ENCODE results near the gene LRP8. TPM values are rescaled to one million over a fixed set of nuclear protein-coding genes. Genes with fewer than 3 reads are reported as not detected.
A peak's percentile ranks its signal among the peaks of the same experiment; 100 is the strongest.

Gene LRP8
- total and polyA plus RNA-seq, 7 experiments from 2014 or later, result 0.64 to 45.8 (median 4.7) TPM

GRCh38 chr1:53246261-53247134 is 81.4 kb downstream of the LRP8 start:
- Mint-ChIP-seq H3K4me3 (no peak overlapping the region), H3K4me1 (peaks cover 0 to 1% (median 0%) of the 10 kb centered on the region in 7 donors), H3K9me3 (no peaks in the 10 kb centered on the region), H3K27ac (no peak overlapping the region), H3K27me3 (no peaks in the 10 kb centered on the region), H3K36me3 (peaks cover 0 to 23% (median 8%) of the 10 kb centered on the region in 5 donors)
- no peak for DNase-seq
- peaks cover 0 to 5% (median 0%) of the 10 kb centered on the region in 3 experiments for H3K36me3 ChIP-seq (ENCODE audit: control insufficient read depth in 2 of 3, insufficient read depth in 3 of 3, low read length in 3 of 3)
- intact Hi-C loops (cut with micrococcal nuclease), result no loop called here
- ATAC-seq, result no peak
- no peak overlapping the region for H3K4me3 ChIP-seq (ENCODE audit: low read length)
- H3K9me3 ChIP-seq (ENCODE audit: control insufficient read depth in 2 of 3, low read length in 3 of 3), result no peaks in the 10 kb centered on the region
- H3K4me1 ChIP-seq (ENCODE audit: control insufficient read depth in 2 of 2, insufficient read depth in 2 of 2, low read length in 2 of 2), result no peaks in the 10 kb centered on the region
- ChIA-PET CTCF (no interaction called here), POLR2A (no interaction called here)
- no peak overlapping the region for H3K27ac ChIP-seq (ENCODE audit: low read depth, low read length)
- no peaks in the 10 kb centered on the region for H3K27me3 ChIP-seq (ENCODE audit: control insufficient read depth in 2 of 2, insufficient read depth in 2 of 2, low read length in 2 of 2)

- H3K4me1 Mint-ChIP-seq, result peaks cover 0 to 2% (median 1%) of the 10 kb centered on the region in 7 donors
- DNase-seq (no peak), ATAC-seq (no peak)
- H3K36me3 ChIP-seq (ENCODE audit: control insufficient read depth in 2 of 3, insufficient read depth in 3 of 3, low read length in 3 of 3), result no peaks in the 10 kb centered on the region
- intact Hi-C loops (cut with micrococcal nuclease), result no loop called here
- H3K36me3 Mint-ChIP-seq, result peaks cover 0 to 5% (median 0%) of the 10 kb centered on the region in 5 donors
- H3K4me1 ChIP-seq (ENCODE audit: control insufficient read depth in 2 of 2, insufficient read depth in 2 of 2, low read length in 2 of 2), result peaks cover 0 to 2% of the 10 kb centered on the region in 2 donors
- no peaks in the 10 kb centered on the region for H3K27me3 ChIP-seq (ENCODE audit: control insufficient read depth in 2 of 2, insufficient read depth in 2 of 2, low read length in 2 of 2)
- H3K4me3 Mint-ChIP-seq, result no peak overlapping the region
- no peak overlapping the region for H3K4me3 ChIP-seq (ENCODE audit: low read length)
- POLR2A ChIA-PET, result interaction anchor here (0.7 kb wide), 1 partner anchor 1979 kb away, joined by 3 read pairs; no protein-coding TSS in a partner anchor
- H3K27me3 Mint-ChIP-seq, result no peaks in the 10 kb centered on the region
- CTCF ChIA-PET, result no interaction called here
- H3K9me3 Mint-ChIP-seq, result no peaks in the 10 kb centered on the region
- H3K27ac ChIP-seq (ENCODE audit: low read depth, low read length), result no peak overlapping the region
- no peaks in the 10 kb centered on the region for H3K9me3 ChIP-seq (ENCODE audit: control insufficient read depth in 2 of 3, low read length in 3 of 3)
- no peak overlapping the region for H3K27ac Mint-ChIP-seq
Observed at GRCh38 chr1:53244141-53244540, 83.7 kb downstream of the LRP8 start.

- Mint-ChIP-seq H3K27me3 (peaks cover 0 to 2% (median 0%) of the 10 kb centered on the region in 5 donors), H3K4me3 (no peak overlapping the region), H3K9me3 (peaks cover 0 to 5% (median 0%) of the 10 kb centered on the region in 11 donors), H3K27ac (no peak overlapping the region), H3K4me1 (peaks cover 7 to 19% (median 18%) of the 10 kb centered on the region in 7 donors), H3K36me3 (peaks cover 0 to 6% (median 4%) of the 10 kb centered on the region in 5 donors)
- CTCF ChIA-PET, result no interaction called here
- H3K4me3 ChIP-seq (ENCODE audit: low read length), result no peak overlapping the region
- H3K4me1 ChIP-seq (ENCODE audit: control insufficient read depth in 2 of 2, insufficient read depth in 2 of 2, low read length in 2 of 2), result peaks cover 10 to 14% of the 10 kb centered on the region in 2 donors
- DNase-seq (no peak), ATAC-seq (no peak)
- H3K9me3 ChIP-seq (ENCODE audit: control insufficient read depth in 2 of 3, low read length in 3 of 3), result no peaks in the 10 kb centered on the region
- H3K36me3 ChIP-seq (ENCODE audit: control insufficient read depth in 2 of 3, insufficient read depth in 3 of 3, low read length in 3 of 3), result peaks cover 0 to 4% (median 0%) of the 10 kb centered on the region in 3 experiments
- H3K27me3 ChIP-seq (ENCODE audit: control insufficient read depth in 2 of 2, insufficient read depth in 2 of 2, low read length in 2 of 2), result no peaks in the 10 kb centered on the region
- H3K27ac ChIP-seq (ENCODE audit: low read depth, low read length), result no peak overlapping the region
- intact Hi-C loops (cut with micrococcal nuclease), result no loop called here
- POLR2A ChIA-PET, result no interaction called here
Observed at GRCh38 chr1:53242381-53242780, 85.5 kb downstream of the LRP8 start.

GRCh38 chr1:53241828-53242227 is 86.0 kb downstream of the LRP8 start:
- no peak for DNase-seq
- peaks cover 7 to 25% (median 20%) of the 10 kb centered on the region in 7 donors for H3K4me1 Mint-ChIP-seq
- peaks cover 0 to 6% (median 4%) of the 10 kb centered on the region in 5 donors for H3K36me3 Mint-ChIP-seq
- Histone ChIP-seq H3K27me3 (ENCODE audit: control insufficient read depth in 2 of 2, insufficient read depth in 2 of 2, low read length in 2 of 2) (no peaks in the 10 kb centered on the region), H3K9me3 (ENCODE audit: control insufficient read depth in 2 of 3, low read length in 3 of 3) (no peaks in the 10 kb centered on the region), H3K4me1 (ENCODE audit: control insufficient read depth in 2 of 2, insufficient read depth in 2 of 2, low read length in 2 of 2) (peaks cover 13 to 19% of the 10 kb centered on the region in 2 donors), H3K27ac (ENCODE audit: low read depth, low read length) (no peak overlapping the region), H3K4me3 (ENCODE audit: low read length) (no peak overlapping the region), H3K36me3 (ENCODE audit: control insufficient read depth in 2 of 3, insufficient read depth in 3 of 3, low read length in 3 of 3) (peaks cover 0 to 4% (median 0%) of the 10 kb centered on the region in 3 experiments)
- ChIA-PET CTCF (no interaction called here), POLR2A (no interaction called here)
- peaks cover 0 to 2% (median 0%) of the 10 kb centered on the region in 5 donors for H3K27me3 Mint-ChIP-seq
- H3K27ac Mint-ChIP-seq, result no peak overlapping the region
- no peak overlapping the region for H3K4me3 Mint-ChIP-seq
- H3K9me3 Mint-ChIP-seq, result peaks cover 0 to 5% (median 0%) of the 10 kb centered on the region in 11 donors
- no peak for ATAC-seq
- intact Hi-C loops (cut with micrococcal nuclease), result no loop called here

- Histone ChIP-seq H3K27me3 (ENCODE audit: control insufficient read depth in 2 of 2, insufficient read depth in 2 of 2, low read length in 2 of 2) (no peaks in the 10 kb centered on the region), H3K36me3 (ENCODE audit: control insufficient read depth in 2 of 3, insufficient read depth in 3 of 3, low read length in 3 of 3) (peaks cover 12 to 24% (median 15%) of the 10 kb centered on the region in 3 experiments), H3K4me3 (ENCODE audit: low read length) (peak within 1 kb of the TSS; percentile 97), H3K9me3 (ENCODE audit: control insufficient read depth in 2 of 3, low read length in 3 of 3) (no peaks in the 10 kb centered on the region), H3K27ac (ENCODE audit: low read depth, low read length) (peak within 1 kb of the TSS; percentile 94), H3K4me1 (ENCODE audit: control insufficient read depth in 2 of 2, insufficient read depth in 2 of 2, low read length in 2 of 2) (peaks cover 18 to 19% of the 10 kb centered on the region in 2 donors)
- intact Hi-C loops (cut with micrococcal nuclease), result loop anchor here (1.0 to 5.0 kb wide), 14 partner anchors 18 to 1716 kb away; partner anchors contain the start of genes CPT2 (in 2 of the 2), CZIB (in 2 of the 2), NDC1 (in 2 of the 2) and BTF3L4 (in 1 of the 2)
- peaks cover 0 to 17% (median 12%) of the 10 kb centered on the region in 5 donors for H3K36me3 Mint-ChIP-seq
- ChIA-PET CTCF (no interaction called here), POLR2A (interaction anchor here (1.0 to 5.2 kb wide), 3 partner anchors 17 to 30 kb away, joined by 3 to 39 read pairs (median 3); partner anchors contain the start of gene CZIB)
- H3K4me3 Mint-ChIP-seq, result peak within 1 kb of the TSS; percentile 96 to 99 (median 98)
- H3K27me3 Mint-ChIP-seq, result peaks cover 0 to 2% (median 0%) of the 10 kb centered on the region in 5 donors
- peaks cover 0 to 5% (median 0%) of the 10 kb centered on the region in 11 donors for H3K9me3 Mint-ChIP-seq
- DNase-seq (peak; percentile 90 to 96 (median 95)), ATAC-seq (peak; percentile 98)
- H3K4me1 Mint-ChIP-seq, result peaks cover 18 to 47% (median 32%) of the 10 kb centered on the region in 7 donors
- H3K27ac Mint-ChIP-seq, result peak within 1 kb of the TSS; percentile 92 to 99 (median 98)
Observed at GRCh38 chr1:53238197-53239155, 89.4 kb downstream of the LRP8 start, which contains the start of gene MAGOH. Gene MAGOH, minus strand, starts transcription at chr1:53238518. Its CDS starts 70 bp downstream, at chr1:53238448.

GRCh38 chr1:53237638-53238037 is 90.2 kb downstream of the LRP8 start:
- no peak for DNase-seq

More at GRCh38 chr1:53237638-53238037, 90.2 kb downstream of the LRP8 start:
- Histone ChIP-seq H3K9me3 (ENCODE audit: control insufficient read depth in 2 of 3, low read length in 3 of 3) (no peaks in the 10 kb centered on the region), H3K4me1 (ENCODE audit: control insufficient read depth in 2 of 2, insufficient read depth in 2 of 2, low read length in 2 of 2) (peaks cover 18 to 19% of the 10 kb centered on the region in 2 donors), H3K4me3 (ENCODE audit: low read length) (peak overlapping the region; percentile 97), H3K36me3 (ENCODE audit: control insufficient read depth in 2 of 3, insufficient read depth in 3 of 3, low read length in 3 of 3) (peaks cover 15 to 30% (median 19%) of the 10 kb centered on the region in 3 experiments), H3K27ac (ENCODE audit: low read depth, low read length) (peak overlapping the region; percentile 94), H3K27me3 (ENCODE audit: control insufficient read depth in 2 of 2, insufficient read depth in 2 of 2, low read length in 2 of 2) (no peaks in the 10 kb centered on the region)
- H3K27ac Mint-ChIP-seq, result peak overlapping the region; percentile 92 to 99 (median 98)
- CTCF ChIA-PET, result no interaction called here
- H3K36me3 Mint-ChIP-seq, result peaks cover 0 to 18% (median 13%) of the 10 kb centered on the region in 5 donors
- peaks cover 18 to 49% (median 32%) of the 10 kb centered on the region in 7 donors for H3K4me1 Mint-ChIP-seq
- peaks cover 0 to 5% (median 0%) of the 10 kb centered on the region in 11 donors for H3K9me3 Mint-ChIP-seq
- POLR2A ChIA-PET, result interaction anchor here (0.6 to 5.2 kb wide), 4 partner anchors 17 to 1237 kb away, joined by 3 to 39 read pairs (median 4); partner anchors contain the start of gene CZIB
- peaks cover 0 to 2% (median 0%) of the 10 kb centered on the region in 5 donors for H3K27me3 Mint-ChIP-seq
- peak overlapping the region; percentile 96 to 99 (median 98) for H3K4me3 Mint-ChIP-seq
- intact Hi-C loops (cut with micrococcal nuclease), result loop anchor here (1.0 to 5.0 kb wide), 14 partner anchors 17 to 1715 kb away; partner anchors contain the start of genes CPT2 (in 2 of the 2), CZIB (in 2 of the 2), NDC1 (in 2 of the 2) and BTF3L4 (in 1 of the 2)
- no peak for ATAC-seq

Data from naive thymus-derived CD4-positive, alpha-beta T cell (primary cell).